GM18511 (cell line): ENCODE results near the gene FAM161B.
"Not testable (repeated sequence)": the region's sequence is repeated elsewhere in the genome, so short reads cannot be mapped to it uniquely, and the experiment has no call there.

Experiments used
- ATAC-seq: cut with Tn5 transposase; IDR thresholded peaks from one replicate; pipeline ENCODE4 v1.9.1; 2021; ENCODE audit warnings: mild to moderate bottlenecking, moderate library complexity; ENCODE audit not compliant: unreplicated experiment

The FAM161B gene

GRCh38 chr14:73944432-73945158 lies 5.3 kb downstream of the FAM161B start:
- ATAC-seq: no peak

GRCh38 chr14:73943083-73943482 lies 6.8 kb downstream of the FAM161B start:
- no peak for ATAC-seq

GRCh38 chr14:73942180-73942579 lies 7.7 kb downstream of the FAM161B start:
- no peak for ATAC-seq

DNA sequence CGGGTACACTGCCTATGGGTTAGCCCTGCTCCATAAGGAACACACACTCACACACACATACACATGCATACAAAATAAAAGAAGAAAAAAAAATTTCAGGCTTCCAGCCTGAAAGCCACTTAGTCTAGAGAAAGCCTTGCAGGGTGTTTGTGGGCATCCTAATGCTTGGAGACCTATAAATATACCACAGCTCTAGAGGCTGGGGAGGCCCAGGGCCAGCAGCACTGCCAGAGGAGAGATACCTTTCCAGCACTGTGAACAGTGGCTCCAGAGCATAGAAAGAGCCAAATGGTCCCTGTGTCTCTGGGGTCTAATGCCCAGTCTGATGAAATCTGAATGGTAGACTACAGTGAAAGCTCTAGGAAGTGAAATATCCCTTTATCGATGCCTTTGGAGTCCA lies 12.9 kb downstream of the FAM161B start:
- ATAC-seq: no peak

- no peak for ATAC-seq
These were observed 13.3 kb downstream of the FAM161B start for GRCh38 chr14:73936548-73936947.

DNA sequence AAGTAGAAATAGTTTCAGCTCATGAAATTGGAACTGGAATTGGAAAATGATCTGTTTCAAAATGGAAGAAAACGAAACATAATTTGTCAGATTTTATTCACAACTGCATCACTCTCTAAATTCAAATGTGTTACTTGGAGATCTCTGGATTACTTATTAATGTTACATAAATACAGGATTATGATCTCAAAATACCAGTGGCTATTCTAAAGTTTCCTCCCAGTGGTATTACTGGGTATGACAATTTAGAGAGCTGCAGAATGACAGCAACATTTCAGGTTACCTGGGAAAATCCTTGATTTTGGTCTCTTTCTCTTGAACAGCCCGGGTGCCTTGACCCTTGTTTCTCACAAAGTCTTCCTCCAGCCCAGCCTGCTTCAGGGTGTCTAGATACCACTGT lies 14.2 kb downstream of the FAM161B start:
- no peak for ATAC-seq

- ATAC-seq: no peak
These were observed 25.6 kb downstream of the FAM161B start for GRCh38 chr14:73924337-73924736.

DNA sequence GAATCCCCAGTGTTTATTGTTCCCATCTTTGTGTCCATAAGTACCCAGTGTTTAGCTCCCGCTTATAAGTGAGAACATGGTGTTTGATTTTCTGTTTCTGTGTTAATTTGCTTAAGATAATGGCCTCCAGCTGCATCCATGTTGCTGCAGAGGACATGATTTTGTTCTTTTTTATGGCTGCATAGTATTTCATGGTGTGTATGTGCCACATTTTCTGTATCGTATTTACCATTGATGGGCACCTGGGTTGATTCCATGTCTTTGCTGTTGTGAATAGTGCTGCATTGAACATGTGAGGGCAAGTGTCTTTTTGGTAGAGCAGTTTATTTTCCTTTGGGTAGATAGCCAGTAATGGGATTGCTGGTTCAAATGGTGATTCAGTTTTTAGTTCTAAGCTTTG lies 30.4 kb downstream of the FAM161B start:
- ATAC-seq: not testable (repeated sequence)

DNA sequence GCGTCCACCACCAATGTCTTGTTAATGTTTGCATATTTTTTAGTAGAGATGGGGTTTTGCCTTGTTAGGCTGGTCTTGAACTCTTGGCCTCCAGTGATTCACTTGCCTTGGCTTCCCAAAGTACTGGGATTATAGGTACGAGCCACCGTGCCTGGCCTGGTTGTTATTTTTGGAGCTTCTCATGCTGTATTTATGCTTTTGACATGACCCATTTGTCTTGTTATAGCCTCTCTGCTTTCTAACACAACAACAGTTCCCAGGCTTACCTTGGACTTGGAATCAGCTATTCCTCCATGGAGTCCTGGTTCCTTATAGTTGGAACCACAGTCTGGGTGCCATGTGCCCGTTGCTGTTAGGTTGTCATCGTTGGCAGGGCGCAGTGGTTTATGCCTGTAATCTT lies 33.6 kb downstream of the FAM161B start:
- ATAC-seq: no peak

- ATAC-seq: no peak
These were observed 36.6 kb downstream of the FAM161B start for GRCh38 chr14:73913256-73913655.

- ATAC-seq: no peak
These were observed 40.2 kb downstream of the FAM161B start for GRCh38 chr14:73909681-73910080.

- no peak for ATAC-seq
These were observed 46.9 kb downstream of the FAM161B start for GRCh38 chr14:73903028-73903427.

GRCh38 chr14:73896521-73896920 lies 53.4 kb downstream of the FAM161B start:
- no peak for ATAC-seq

DNA sequence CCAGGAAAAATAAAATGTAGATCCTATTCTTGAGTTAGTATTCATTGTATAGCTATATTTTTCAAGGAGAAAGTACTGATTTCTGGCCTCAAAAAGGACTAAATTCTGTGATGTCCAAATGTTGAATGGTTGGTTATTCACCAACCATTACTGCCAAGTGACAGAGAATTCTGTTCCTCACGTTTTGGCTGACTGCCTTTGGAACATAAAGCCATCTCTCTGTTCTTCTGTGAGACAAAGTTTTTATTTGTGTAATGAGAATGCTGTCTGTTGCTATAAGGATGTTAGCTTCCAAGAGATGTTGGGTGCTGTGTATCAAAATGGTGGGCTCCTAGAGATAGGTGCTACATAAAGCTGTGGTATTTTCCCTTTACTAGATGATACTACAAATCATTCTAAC lies 54.0 kb downstream of the FAM161B start:
- no peak for ATAC-seq

DNA sequence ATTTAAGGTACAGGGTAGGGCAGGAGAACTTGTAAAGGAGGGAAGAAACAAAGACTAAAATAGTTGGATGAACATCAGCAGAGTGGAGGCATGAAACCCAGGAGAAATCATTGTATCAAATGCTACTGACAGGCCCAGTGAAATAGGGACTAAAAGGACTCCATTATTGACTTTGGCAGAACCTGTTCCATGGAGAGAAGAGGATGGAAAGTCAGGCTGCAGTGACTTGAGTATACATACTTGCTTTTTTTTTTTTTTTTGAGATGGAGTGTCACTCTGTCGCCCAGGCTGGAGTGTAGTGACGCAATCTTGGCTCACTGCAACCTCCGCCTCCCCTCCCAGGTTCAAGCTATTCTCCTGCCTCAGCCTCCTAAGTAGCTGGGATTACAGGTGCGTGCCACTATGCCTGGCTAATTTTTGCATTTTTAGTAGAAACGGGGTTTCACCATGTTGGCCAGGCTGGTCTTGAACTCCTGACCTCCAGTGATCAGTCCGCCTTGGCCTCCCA lies 55.7 kb downstream of the FAM161B start:
- ATAC-seq: not testable (repeated sequence)

GRCh38 chr14:73889376-73889775 lies 60.5 kb downstream of the FAM161B start:
- ATAC-seq: no peak

DNA sequence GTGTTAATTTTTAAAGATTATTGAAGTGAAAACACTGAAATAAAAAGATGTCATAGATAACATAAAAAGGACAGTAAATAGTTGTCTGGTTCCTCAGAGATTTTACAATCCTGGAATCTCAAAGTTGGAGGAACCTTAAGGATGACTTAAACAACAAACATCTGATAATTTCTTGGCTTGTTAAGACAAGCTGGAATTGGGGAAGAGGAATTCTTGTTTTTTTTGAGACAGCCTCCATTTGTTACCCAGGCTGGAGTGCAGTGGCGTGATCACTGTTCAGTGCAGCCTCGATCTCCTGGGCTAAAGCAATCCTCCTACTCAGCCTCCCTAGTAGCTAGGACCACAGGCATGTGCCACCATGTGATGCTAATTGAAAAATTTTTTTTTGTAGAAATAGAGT lies 60.9 kb downstream of the FAM161B start:
- ATAC-seq: no peak

GRCh38 chr14:73888460-73888725 lies 61.5 kb downstream of the FAM161B start:
- no peak for ATAC-seq

- ATAC-seq: no peak
These were observed 62.0 kb downstream of the FAM161B start for GRCh38 chr14:73887694-73888459.

GRCh38 chr14:73887318-73887616 lies 62.6 kb downstream of the FAM161B start:
- ATAC-seq: no peak

DNA sequence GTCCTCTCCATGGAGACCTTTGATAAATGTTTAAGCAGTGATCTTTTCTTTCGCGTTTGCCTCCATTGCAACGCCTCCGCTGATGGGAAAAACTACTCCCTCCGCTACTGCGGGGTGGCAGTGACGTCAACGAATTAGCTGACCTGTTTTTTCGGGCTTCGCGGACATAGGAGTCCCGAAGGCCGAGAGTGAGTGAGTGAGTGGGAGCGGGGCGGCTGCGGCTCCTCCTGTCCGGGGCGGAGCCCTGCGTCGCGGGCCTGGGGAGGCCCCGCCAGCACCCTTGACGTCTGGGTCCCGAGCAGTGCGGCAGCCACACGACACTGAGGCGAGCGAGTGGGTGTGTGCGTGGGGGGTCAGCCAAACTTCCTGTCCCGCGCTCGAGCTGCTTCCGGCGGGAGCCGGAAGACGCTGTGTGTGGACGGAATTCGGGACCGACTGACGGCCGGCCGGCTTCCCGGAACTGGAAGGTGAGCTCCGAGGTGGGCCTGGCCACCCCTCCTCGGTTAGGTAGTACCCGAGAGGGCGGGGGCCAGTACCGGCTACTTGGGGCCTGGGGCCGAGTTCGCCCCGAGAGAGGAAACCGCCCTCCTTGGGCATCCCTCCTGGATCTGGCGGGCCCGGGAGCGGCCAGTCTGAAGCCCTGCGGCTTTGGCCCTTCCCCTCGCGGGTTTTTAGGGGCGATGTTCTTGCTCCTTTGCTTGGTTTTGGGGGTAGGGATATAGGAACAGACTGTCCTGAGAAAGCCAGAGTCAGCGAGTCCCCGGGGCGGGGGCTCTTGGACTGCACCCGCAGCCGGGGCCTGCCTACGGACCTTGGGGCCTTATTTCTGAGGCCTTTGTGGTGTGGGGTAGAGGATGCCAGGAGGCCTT lies 63.2 kb downstream of the FAM161B start, which contains the start of gene ZNF410:
ZNF410 (plus strand) TSS at position 411 of the 869 bp plus-strand sequence. CDS start 5,317 bp downstream, outside the sequence.
- peak; percentile 98 for ATAC-seq
